NCI-H146 treated with DMSO at 0.1 percent for 48 hours (cell line): ENCODE data around the gene LMCD1.

ENCODE experiments used
- DNase-seq: peaks from one replicate; lab custom pipeline; 2025; ENCODE audit not compliant: unreplicated experiment; lab: John Stamatoyannopoulos, UW

LMCD1 gene

GRCh38 chr3:8608041-8608790 is 106.6 kb downstream of the LMCD1 start:
- DNase-seq = no peak

- DNase-seq = no peak
Observed at GRCh38 chr3:8608791-8609467, 107.3 kb downstream of the LMCD1 start.

GRCh38 chr3:8610951-8611350 is 109.3 kb downstream of the LMCD1 start:
- no peak for DNase-seq

DNA sequence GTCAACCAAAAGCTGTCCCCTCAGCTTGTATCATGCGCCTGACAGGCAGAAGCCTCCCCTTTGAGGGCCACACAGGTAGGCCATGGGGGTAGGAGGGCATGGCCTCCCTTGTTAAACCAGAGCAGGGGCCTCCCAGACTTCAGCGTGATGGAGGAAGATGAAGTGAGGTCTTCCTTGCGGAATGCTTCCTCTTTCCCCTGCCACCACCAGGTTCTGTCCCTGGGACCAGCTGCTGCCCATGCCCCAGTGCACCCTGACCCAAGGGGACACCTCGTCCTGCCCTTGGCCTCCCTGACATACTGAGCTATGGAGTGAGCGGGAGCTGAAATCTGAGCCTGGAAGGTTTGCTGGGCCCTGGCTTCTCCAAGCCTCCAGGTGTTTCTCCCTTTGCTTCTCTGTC is 116.3 kb downstream of the LMCD1 start:
- DNase-seq = no peak

DNA sequence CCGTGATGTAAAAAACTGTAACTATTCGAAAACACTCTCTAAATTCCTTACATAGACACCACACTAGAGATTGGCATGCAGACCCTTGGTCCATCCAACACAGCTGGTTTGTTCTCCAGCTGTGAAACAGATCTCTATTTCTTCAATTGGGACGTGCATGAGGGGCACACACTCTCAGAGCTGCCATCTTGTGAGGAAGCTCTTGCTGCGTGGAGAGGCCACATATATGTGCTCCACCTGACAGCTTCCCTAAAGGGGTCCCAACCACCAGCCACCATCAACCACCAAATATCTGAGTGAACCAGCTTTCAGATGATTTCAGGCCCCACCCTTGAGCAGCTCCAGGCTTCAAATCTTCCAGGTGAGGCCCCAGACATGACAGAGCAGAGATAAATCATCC is 117.3 kb downstream of the LMCD1 start:
- DNase-seq = no peak

- DNase-seq = no peak
Observed at GRCh38 chr3:8619548-8619947, 117.9 kb downstream of the LMCD1 start.

- DNase-seq = no peak
Observed at GRCh38 chr3:8621141-8621540, 119.5 kb downstream of the LMCD1 start.

GRCh38 chr3:8621872-8622271 is 120.2 kb downstream of the LMCD1 start:
- DNase-seq = no peak

DNA sequence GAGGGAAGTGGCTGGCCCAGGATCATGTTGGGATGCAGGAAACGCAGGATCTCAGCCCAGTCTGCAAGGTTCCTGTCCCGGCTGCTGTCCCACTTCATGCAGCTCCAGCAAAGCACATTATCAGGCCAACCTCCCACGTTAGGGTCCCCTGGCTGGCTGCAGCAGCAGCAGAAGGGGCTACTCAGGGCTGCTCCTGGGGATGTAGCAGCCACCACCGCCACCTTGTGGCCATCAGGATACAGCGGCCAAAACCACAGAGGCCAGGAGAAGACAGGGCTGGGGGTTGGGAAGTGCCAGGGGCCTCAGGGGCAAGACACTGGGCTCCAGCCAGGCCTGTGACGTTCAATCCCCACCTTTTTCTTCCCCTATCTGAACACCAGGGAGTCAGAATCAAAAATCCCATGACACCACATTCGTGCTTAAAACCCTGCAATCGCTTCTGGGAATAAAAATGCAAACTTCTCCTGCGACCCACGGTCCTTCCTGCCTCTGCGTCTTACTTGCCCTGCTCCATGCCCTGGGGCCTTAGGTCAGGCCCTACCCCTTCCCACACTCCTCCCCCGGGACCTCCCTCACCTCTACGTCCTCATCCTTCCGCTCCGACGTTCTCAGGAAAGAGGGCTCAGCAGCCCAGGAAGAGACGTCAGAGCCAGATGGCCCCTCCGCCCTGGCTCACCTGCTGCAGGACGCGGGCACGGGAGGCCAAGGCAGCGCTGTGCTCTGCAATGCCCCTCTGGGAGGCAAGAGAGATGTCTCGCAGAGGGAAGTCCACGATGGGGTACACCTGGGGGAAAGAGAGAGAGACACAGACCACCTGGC is 121.5 kb downstream of the LMCD1 start:
- no peak for DNase-seq

DNA sequence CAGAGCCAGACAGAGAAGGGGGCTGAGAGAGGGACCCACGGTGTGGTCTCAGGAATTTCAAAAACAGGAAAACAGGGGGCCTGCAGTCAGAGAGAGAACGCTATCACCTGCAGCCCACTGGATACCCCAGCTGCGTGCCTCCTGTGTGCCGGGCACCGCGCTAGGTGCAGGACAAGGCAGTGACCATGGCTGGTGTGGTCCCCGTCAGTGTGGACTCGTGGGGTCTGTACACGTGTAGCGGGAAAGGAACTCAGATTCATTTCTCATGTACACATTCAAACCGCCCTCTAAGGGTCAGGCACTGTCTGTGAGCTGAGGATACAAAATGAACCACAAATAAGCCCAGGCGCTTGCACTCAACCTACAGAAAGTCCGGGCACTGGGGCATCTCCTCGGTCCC is 122.1 kb downstream of the LMCD1 start:
- DNase-seq = no peak
